DMS79 treated with DMSO at 0.1 percent for 48 hours (cell line): Measurements from ENCODE around the gene RUNDC3A.
"Not testable (repeated sequence)": the region's sequence is repeated elsewhere in the genome, so short reads cannot be mapped to it uniquely, and the experiment has no call there.

Experiments
- DNase-seq: peaks from one replicate; lab custom pipeline; 2025; lab: John Stamatoyannopoulos, UW

The RUNDC3A gene

GRCh38 chr17:44359006-44359405 is 50.6 kb downstream of the RUNDC3A start:
- DNase-seq, result no peak

GRCh38 chr17:44359458-44360143 is 51.2 kb downstream of the RUNDC3A start:
- no peak for DNase-seq

- no peak for DNase-seq
Observed at GRCh38 chr17:44360144-44360533, 51.7 kb downstream of the RUNDC3A start.

GRCh38 chr17:44360826-44361225 is 52.4 kb downstream of the RUNDC3A start:
- no peak for DNase-seq

GRCh38 chr17:44361292-44362260 is 53.2 kb downstream of the RUNDC3A start:
- DNase-seq, result peak; percentile 27

- DNase-seq, result no peak
Observed at GRCh38 chr17:44362459-44362948, 54.1 kb downstream of the RUNDC3A start.

- peak; percentile 7 for DNase-seq
Observed at GRCh38 chr17:44362949-44363612, 54.7 kb downstream of the RUNDC3A start.

- DNase-seq, result peak; percentile 42
Observed at GRCh38 chr17:44363613-44364159, 55.3 kb downstream of the RUNDC3A start, which contains the start of gene FAM171A2. Gene FAM171A2 (minus strand): TSS chr17:44363853. CDS start chr17:44363714, 139 bp downstream.

- DNase-seq, result not testable (repeated sequence)
Observed at GRCh38 chr17:44365051-44365450, 56.6 kb downstream of the RUNDC3A start.

DNA sequence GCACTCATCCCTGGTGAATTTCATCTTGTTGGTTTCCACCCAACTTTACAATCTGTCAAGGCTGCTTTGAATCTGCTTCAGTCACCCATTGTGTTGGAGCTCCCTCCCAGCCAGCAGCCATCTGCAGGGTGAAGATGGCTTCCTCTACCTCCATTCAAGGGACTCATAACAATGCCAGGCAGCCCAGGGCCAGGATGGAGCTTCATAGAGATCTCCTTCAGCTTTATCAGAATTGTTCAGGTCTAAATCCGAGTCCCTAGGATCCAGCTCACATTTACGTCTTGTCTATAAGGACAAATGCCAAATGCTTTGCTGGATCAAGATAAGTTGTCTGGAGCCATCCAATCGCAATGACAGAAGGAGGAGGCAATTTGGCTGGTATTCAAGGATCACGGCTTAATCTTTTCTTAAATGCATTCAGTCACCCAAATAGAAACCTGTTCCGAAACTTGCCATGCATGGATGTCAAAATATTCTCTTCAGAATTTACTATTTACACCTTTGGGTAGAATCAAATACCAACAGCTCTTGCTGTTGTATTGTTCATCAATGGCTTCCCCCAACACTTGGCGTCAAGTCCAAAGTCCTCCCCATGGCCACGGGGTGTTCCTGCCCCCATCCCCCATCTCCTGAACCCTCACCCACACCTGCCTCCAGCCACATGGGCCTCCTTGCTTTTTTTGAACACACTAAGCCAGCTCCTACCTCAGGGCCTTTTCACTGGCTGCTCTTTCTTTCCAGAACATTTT is 59.0 kb downstream of the RUNDC3A start:
- DNase-seq, result peak; percentile 12
